K562 (cell line): ENCODE data around the gene SKAP2. TPM values are rescaled to one million over a fixed set of nuclear protein-coding genes. Genes with fewer than 3 reads are reported as not detected.

Experiments used
- ATAC-seq: fragments of 200-7000 bp; cut with Tn5 transposase; 3 replicates; pipeline ENCODE4 v1.9.1; 2020; ENCODE audit warnings: moderate library complexity
- BruUV-seq: library from RNA; stranded (reverse); fragments of 400-500 nt; replicated peaks from 2 replicates; lab custom pipeline; 2021; lab: Mats Ljungman, UMichigan
- CTCF ChIA-PET: fragments of 300-600 bp; formaldehyde crosslinking; extraction: SDS; loops from one replicate; lab custom pipeline; 2021; ENCODE audit warnings: low intra/inter-chr PET ratio; lab: Yijun Ruan, JAX
- POLR2A ChIA-PET: fragments of 300-600, 350-650 bp; sonication (Branson Sonifier 250); formaldehyde crosslinking; extraction: SDS; loops from one replicate; lab custom pipeline; 2021; ENCODE audit warnings: antibody characterized with exemption, inconsistent platforms; lab: Yijun Ruan, JAX
- DNase-seq, 4 experiments: peaks; one replicate each; pipeline versions ENCODE4 v3.0.0 to v3.0.0-alpha.2; 2011 to 2018; ENCODE audit warnings: low spot score in 3 of 4, mixed read lengths in 3 of 4; ENCODE audit errors: extremely low read depth in 1 of 4
- FAIRE-seq: peaks from 2 replicates; lab custom pipeline; 2011; peaks lifted over from hg19 to GRCh38; lab: Jason Lieb, UNC
- H2AFZ ChIP-seq: 2 replicates; pipeline ENCODE4 v1.6.0; 2011; ENCODE audit warnings: low read depth, low read length, control low read depth, inconsistent platforms
- H3K27ac ChIP-seq: fragments of 200-600 bp; 3 replicates; pipeline ENCODE4 v1.8.0; 2011; ENCODE audit warnings: low read depth, mild to moderate bottlenecking, control low read depth, inconsistent platforms, low read length, moderate library complexity, mixed read lengths; ENCODE audit errors: extremely low read depth
- H3K27me3 ChIP-seq, 2 experiments: fragments of 300-600 bp in 1 of 2; 2 replicates in 1 of 2; 3 replicates in 1 of 2; pipeline versions ENCODE4 v1.6.0 to v1.8.0; 2011; ENCODE audit warnings: inconsistent platforms in 2 of 2, low read length in 2 of 2, mild to moderate bottlenecking in 1 of 2, mixed read lengths in 1 of 2, moderate library complexity in 1 of 2; ENCODE audit not compliant: control insufficient read depth in 2 of 2, insufficient read depth in 2 of 2
- H3K36me3 ChIP-seq: fragments of 300-600 bp; 3 replicates; pipeline ENCODE4 v1.8.0; 2011; ENCODE audit warnings: mild to moderate bottlenecking, low read length, inconsistent platforms; ENCODE audit not compliant: control insufficient read depth, insufficient read depth
- H3K4me1 ChIP-seq, 2 experiments: fragments of 200-600 bp in 1 of 2; replicated peaks in 1 of 2; 2 replicates in 1 of 2; 3 replicates in 1 of 2; pipeline versions ENCODE4 v1.5.1 to v1.8.0; 2011; ENCODE audit warnings: inconsistent platforms in 2 of 2, low read length in 2 of 2, mild to moderate bottlenecking in 1 of 2, mixed read lengths in 1 of 2, moderate library complexity in 1 of 2; ENCODE audit not compliant: control insufficient read depth in 2 of 2, insufficient read depth in 2 of 2
- H3K4me2 ChIP-seq: 2 replicates; pipeline ENCODE4 v1.6.1; 2011; ENCODE audit warnings: low read length, control low read depth, inconsistent platforms, mixed read lengths; ENCODE audit not compliant: insufficient read depth
- H3K4me3 ChIP-seq: fragments of 200-600 bp; sonication (generic), shearing (Covaris generic); 2 replicates; pipeline ENCODE4 v1.5.1; 2016; ENCODE audit warnings: control low read depth, inconsistent platforms
- H3K79me2 ChIP-seq: fragments of 200-600 bp; 3 replicates; pipeline ENCODE4 v1.8.0; 2011; ENCODE audit warnings: low read length, inconsistent platforms; ENCODE audit not compliant: control insufficient read depth, insufficient read depth
- H3K9ac ChIP-seq, 2 experiments: 2 replicates each; pipeline versions ENCODE4 v1.6.0 to v1.6.1; 2011; ENCODE audit warnings: low read depth in 2 of 2, low read length in 2 of 2, control low read depth in 1 of 2, inconsistent platforms in 1 of 2, mild to moderate bottlenecking in 1 of 2, mixed read lengths in 1 of 2; ENCODE audit not compliant: insufficient read depth in 1 of 2
- H3K9me1 ChIP-seq: one replicate; pipeline ENCODE4 v1.6.0; 2011; ENCODE audit warnings: inconsistent platforms, mild to moderate bottlenecking, low read length, moderate library complexity; ENCODE audit not compliant: control insufficient read depth, insufficient read depth
- H3K9me3 ChIP-seq: replicated peaks from 2 replicates; pipeline ENCODE4 v1.5.1; 2011; ENCODE audit warnings: low read depth, low read length, inconsistent platforms; ENCODE audit not compliant: control insufficient read depth, insufficient read depth
- H4K20me1 ChIP-seq: replicated peaks from 2 replicates; pipeline ENCODE4 v1.6.1; 2011; ENCODE audit warnings: low read length, inconsistent platforms, mixed read lengths; ENCODE audit not compliant: control insufficient read depth, insufficient read depth
- CBFA2T2 ChIP-seq: fragments of 450-650 bp; conservative IDR thresholded peaks from 2 replicates; pipeline ENCODE4 v1.6.1; 2017; ENCODE audit warnings: mild to moderate bottlenecking
- CHD4 ChIP-seq: fragments of 200-600 bp; sonication (generic); IDR thresholded peaks from 3 replicates; pipeline ENCODE4 v1.6.1; 2012; ENCODE audit warnings: low read depth, mild to moderate bottlenecking, mixed read lengths, low read length, inconsistent platforms; ENCODE audit not compliant: insufficient read depth, insufficient replicate concordance, poor library complexity, severe bottlenecking
- DPF2 ChIP-seq: fragments of 450-650 bp; IDR thresholded peaks from 2 replicates; pipeline ENCODE4 v1.6.1; 2016
- ILK ChIP-seq: fragments of 450-650 bp; IDR thresholded peaks from 2 replicates; pipeline ENCODE4 v1.6.1; 2016; ENCODE audit warnings: missing genetic modification characterization, low read depth, mild to moderate bottlenecking, missing compliant biosample characterization, moderate library complexity, borderline replicate concordance
- KDM5B ChIP-seq: fragments of 200-600 bp; sonication (generic); IDR thresholded peaks from 2 replicates; pipeline ENCODE4 v1.6.1; 2012; ENCODE audit warnings: low read depth, mild to moderate bottlenecking, moderate library complexity, low read length, control low read depth, inconsistent platforms; ENCODE audit not compliant: insufficient replicate concordance
- L3MBTL2 ChIP-seq: fragments of 450-650 bp; IDR thresholded peaks from 2 replicates; pipeline ENCODE4 v1.6.1; 2016; ENCODE audit warnings: mild to moderate bottlenecking, moderate library complexity
- MCM3 ChIP-seq: fragments of 450-650 bp; IDR thresholded peaks from 2 replicates; pipeline ENCODE4 v1.6.1; 2016
- MCM5 ChIP-seq: fragments of 450-650 bp; IDR thresholded peaks from 2 replicates; pipeline ENCODE4 v1.6.1; 2016; ENCODE audit warnings: low read depth
- MECOM ChIP-seq: fragments of 250-450 bp; sonication (Bioruptor Pico); IDR thresholded peaks from 2 replicates; pipeline ENCODE4 v1.8.0; 2022; ENCODE audit warnings: inconsistent platforms
- NCOA2 ChIP-seq, 2 experiments: fragments of 450-650 bp; IDR thresholded peaks; 2 replicates each; pipeline ENCODE4 v1.6.1; 2018; ENCODE audit warnings: mild to moderate bottlenecking in 2 of 2, moderate library complexity in 1 of 2; ENCODE audit not compliant: partially characterized antibody in 2 of 2
- NONO ChIP-seq, 2 experiments: fragments of 200-400 bp in 1 of 2; fragments of 450-650 bp in 1 of 2; formaldehyde crosslinking in 1 of 2; IDR thresholded peaks; 2 replicates each; pipeline ENCODE4 v1.6.1; 2017; ENCODE audit warnings: low read depth in 2 of 2, mild to moderate bottlenecking in 2 of 2, moderate library complexity in 2 of 2, low read length in 1 of 2
- PHTF2 ChIP-seq: fragments of 250-450 bp; sonication (Bioruptor Pico); IDR thresholded peaks from 2 replicates; pipeline ENCODE4 v1.5.0; 2021; ENCODE audit warnings: mild to moderate bottlenecking
- POLR2AphosphoS5 ChIP-seq: IDR thresholded peaks from 2 replicates; pipeline ENCODE4 v1.6.1; 2011; ENCODE audit warnings: mild to moderate bottlenecking, low read depth, low read length, moderate library complexity; ENCODE audit not compliant: control insufficient read depth, insufficient read depth
- RAD21 ChIP-seq, 2 experiments: fragments of 250-450 bp in 1 of 2; fragments of 450-650 bp in 1 of 2; sonication (Bioruptor Pico) in 1 of 2; formaldehyde crosslinking in 1 of 2; IDR thresholded peaks in 1 of 2; conservative IDR thresholded peaks in 1 of 2; 2 replicates each; pipeline versions ENCODE4 v1.4.0 to v1.8.0; 2020 to 2022; ENCODE audit warnings: mild to moderate bottlenecking in 2 of 2, moderate library complexity in 1 of 2
- SMARCA4 ChIP-seq: fragments of 450-650 bp; IDR thresholded peaks from 2 replicates; pipeline ENCODE4 v1.6.1; 2016
- SMC3 ChIP-seq: conservative IDR thresholded peaks from 2 replicates; pipeline ENCODE4 v1.6.1; 2011; ENCODE audit warnings: low read depth, low read length, improper control_type of control experiment; ENCODE audit not compliant: insufficient read depth
- TSC22D4 ChIP-seq: fragments of 450-650 bp; IDR thresholded peaks from 2 replicates; pipeline ENCODE4 v1.6.1; 2016; ENCODE audit warnings: missing genetic modification characterization, missing biosample characterization, control low read depth
- ZNF280B ChIP-seq: fragments of 250-450 bp; sonication (Bioruptor Pico); IDR thresholded peaks from 2 replicates; pipeline ENCODE4 v1.5.1; 2021; ENCODE audit warnings: mild to moderate bottlenecking
- ZNF75A ChIP-seq: fragments of 450-650 bp; formaldehyde crosslinking; IDR thresholded peaks from 2 replicates; pipeline ENCODE4 v1.4.0; 2020; ENCODE audit warnings: mild to moderate bottlenecking
- ZSCAN29 ChIP-seq: fragments of 450-650 bp; IDR thresholded peaks from 2 replicates; pipeline ENCODE4 v1.6.1; 2017
- WGBS: fragments of 100-300 bp; shearing (Covaris generic); methylation state at CpG from one replicate; pipeline ENCODE4 v1.1.6; 2016; ENCODE audit warnings: low coverage, mixed read lengths; ENCODE audit not compliant: insufficient coverage; ENCODE audit errors: missing lambda C conversion rate; 5-methylcytosine and 5-hydroxymethylcytosine counted together
- in situ Hi-C: fragments of 300-500 bp; cut with MboI; formaldehyde crosslinking; loops from 4 replicates; pipeline ENCODE4 v1.15.0; 2018; ENCODE audit warnings: inconsistent platforms, mixed read lengths
- intact Hi-C: fragments of 100-400 bp; cut with micrococcal nuclease; formaldehyde crosslinking; loops from 2 replicates; pipeline ENCODE4 v1.14.2; 2022
- polyA plus RNA-seq, 8 experiments: library from polyadenylated mRNA; depleted of rRNA in 4 of 8; stranded (reverse) in 5 of 8; unstranded in 3 of 8; fragments of >200 nt; fragmentation: Nextera tagmentation in 2 of 8; fragmentation: Illumina TruSeq in 1 of 8; extraction: Ambion mirVana in 2 of 8; extraction: Trizol in 1 of 8; gene quantifications; 2 replicates each; pipeline versions ENCODE4 v1.2.1 to v1.2.3, GENCODE V29; 2011 to 2014; ENCODE audit warnings: inconsistent platforms in 1 of 8, missing spikeins in 1 of 8
- total RNA-seq, 7 experiments: library from RNA; depleted of rRNA in 6 of 7; stranded (reverse); fragments of >200 nt in 6 of 7; fragmentation: Illumina TruSeq in 2 of 7; extraction: Trizol in 2 of 7; gene quantifications; 2 replicates each; pipeline versions ENCODE4 v1.2.1 to v1.2.3, GENCODE V29; 2011 to 2021; ENCODE audit warnings: low replicate concordance in 1 of 7
- TF ChIP-seq, protein P1 (sequence below), 3 experiments: IDR thresholded peaks in 2 of 3; conservative IDR thresholded peaks in 1 of 3; 2 replicates each; pipeline ENCODE4 v1.5.1; 2011 to 2012; ENCODE audit warnings: low read length in 3 of 3, mild to moderate bottlenecking in 3 of 3, control low read depth in 2 of 3, improper control_type of control experiment in 1 of 3, inconsistent platforms in 1 of 3, low read depth in 1 of 3, mixed read lengths in 1 of 3, moderate library complexity in 1 of 3; ENCODE audit not compliant: insufficient read depth in 2 of 3

SKAP2 gene
- total and polyA plus RNA-seq, 9 of the 15 experiments (the other 6 are each of a cell fraction or from before 2014, with no cell fraction given): 4.2 to 11.7 (median 8.3) TPM

- no peak for TF ChIP-seq DPF2
- no peak for TF ChIP-seq SMC3
- no peak for TF ChIP-seq TSC22D4 (tag)
- TF ChIP-seq MCM5: no peak
These were observed 201.7 kb downstream of the SKAP2 start (continued) for GRCh38 chr7:26662646-26663045.

DNA sequence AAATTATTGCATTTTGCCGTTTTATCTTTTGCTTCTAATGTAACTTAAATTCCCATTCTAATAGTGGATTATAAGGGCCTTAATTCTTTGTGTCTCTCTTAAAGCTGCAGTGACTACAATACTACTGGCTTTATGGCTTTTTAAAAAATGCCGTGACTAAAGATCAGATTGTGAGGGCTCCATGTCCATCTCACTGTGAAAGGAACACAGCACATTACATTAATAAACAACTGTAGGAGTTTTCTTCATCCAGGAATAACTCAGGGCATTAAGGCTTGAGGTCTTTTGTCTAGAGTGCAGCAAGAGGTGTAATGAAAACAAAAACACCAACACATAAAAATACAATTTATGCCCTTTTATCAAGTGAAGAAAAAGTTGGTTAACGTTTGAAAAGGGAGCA lies 205.3 kb downstream of the SKAP2 start:
- no TSS peak for BruUV-seq
- TF ChIP-seq CBFA2T2: no peak
- no peak for TF ChIP-seq ZSCAN29
- TF ChIP-seq KDM5B: no peak
- no peak for TF ChIP-seq RAD21 (CRISPR knock-in tag; conservative IDR thresholded peaks at IDR 0.05 in 1 of 2, IDR thresholded peaks at IDR 0.05 in 1 of 2)
- no peak for TF ChIP-seq SMARCA4
- TF ChIP-seq NCOA2 (IDR thresholded peaks at IDR 0.05; ENCODE audit: partially characterized antibody in 2 of 2): no peak
- TF ChIP-seq PHTF2: no peak
- no peak for TF ChIP-seq NONO (IDR thresholded peaks at IDR 0.05; ENCODE audit: low read depth in 2 of 2, low read length in 1 of 2)
- no peak for TF ChIP-seq ILK
- no peak for TF ChIP-seq POLR2AphosphoS5
- no peak for TF ChIP-seq CHD4
- TF ChIP-seq ZNF75A (CRISPR knock-in tag): no peak
- TF ChIP-seq MCM3: no peak
- no peak for TF ChIP-seq ZNF280B (CRISPR knock-in tag)
- no peak for TF ChIP-seq MECOM
- TF ChIP-seq L3MBTL2: no peak
- TF ChIP-seq, protein P1, sequence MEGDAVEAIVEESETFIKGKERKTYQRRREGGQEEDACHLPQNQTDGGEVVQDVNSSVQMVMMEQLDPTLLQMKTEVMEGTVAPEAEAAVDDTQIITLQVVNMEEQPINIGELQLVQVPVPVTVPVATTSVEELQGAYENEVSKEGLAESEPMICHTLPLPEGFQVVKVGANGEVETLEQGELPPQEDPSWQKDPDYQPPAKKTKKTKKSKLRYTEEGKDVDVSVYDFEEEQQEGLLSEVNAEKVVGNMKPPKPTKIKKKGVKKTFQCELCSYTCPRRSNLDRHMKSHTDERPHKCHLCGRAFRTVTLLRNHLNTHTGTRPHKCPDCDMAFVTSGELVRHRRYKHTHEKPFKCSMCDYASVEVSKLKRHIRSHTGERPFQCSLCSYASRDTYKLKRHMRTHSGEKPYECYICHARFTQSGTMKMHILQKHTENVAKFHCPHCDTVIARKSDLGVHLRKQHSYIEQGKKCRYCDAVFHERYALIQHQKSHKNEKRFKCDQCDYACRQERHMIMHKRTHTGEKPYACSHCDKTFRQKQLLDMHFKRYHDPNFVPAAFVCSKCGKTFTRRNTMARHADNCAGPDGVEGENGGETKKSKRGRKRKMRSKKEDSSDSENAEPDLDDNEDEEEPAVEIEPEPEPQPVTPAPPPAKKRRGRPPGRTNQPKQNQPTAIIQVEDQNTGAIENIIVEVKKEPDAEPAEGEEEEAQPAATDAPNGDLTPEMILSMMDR (IDR thresholded peaks at IDR 0.05 in 2 of 3, conservative IDR thresholded peaks at IDR 0.05 in 1 of 3; ENCODE audit: insufficient read depth in 2 of 3, low read depth in 1 of 3, low read length in 3 of 3): no peak

More for the DNA sequence above, 205.3 kb downstream of the SKAP2 start:
- H4K20me1 ChIP-seq: no peaks in the 10 kb centered on the region
- ChIA-PET POLR2A (interaction anchor here (0.8 kb wide), 1 partner anchor 124 kb away, joined by 3 read pairs; no protein-coding TSS in a partner anchor), CTCF (no interaction called here)
- no peaks in the 10 kb centered on the region for H3K79me2 ChIP-seq
- H3K27ac ChIP-seq: no peak overlapping the region
- peaks cover 5 to 29% of the 10 kb centered on the region in 2 experiments; a peak in 4 of 5 replicates for H3K27me3 ChIP-seq
- no peaks in the 10 kb centered on the region for H3K9me3 ChIP-seq
- DNase-seq (no peak), ATAC-seq (no peak), FAIRE-seq (no peak)
- H3K36me3 ChIP-seq: no peaks in the 10 kb centered on the region
- no peak overlapping the region for H3K4me2 ChIP-seq
- no peak overlapping the region for H2AFZ ChIP-seq
- no peak overlapping the region for H3K9ac ChIP-seq
- no peaks in the 10 kb centered on the region for H3K9me1 ChIP-seq
- 0% methylated on average over 3 of the region's 3 CpGs for WGBS
- no peak overlapping the region for H3K4me3 ChIP-seq
- H3K4me1 ChIP-seq: no peaks in the 10 kb centered on the region
- in situ Hi-C loops (loop anchor here (25.0 kb wide), 1 partner anchor 572 kb away; no protein-coding TSS in a partner anchor), intact Hi-C loops (no loop called here)
